HUES64 (cell line): ENCODE measurements around the gene TSPAN9.

Source experiments
- H3K27ac ChIP-seq: 2 replicates; pipeline ENCODE4 v1.7.0; 2013; ENCODE audit warnings: low read depth, low read length, inconsistent platforms
- H3K27me3 ChIP-seq: 2 replicates; pipeline ENCODE4 v1.6.1; 2013; ENCODE audit warnings: mild to moderate bottlenecking, low read length; ENCODE audit not compliant: insufficient read depth
- H3K36me3 ChIP-seq: 2 replicates; pipeline ENCODE4 v1.6.1; 2013; ENCODE audit warnings: mild to moderate bottlenecking, low read length; ENCODE audit not compliant: insufficient read depth
- H3K4me1 ChIP-seq: 2 replicates; pipeline ENCODE4 v1.6.1; 2013; ENCODE audit warnings: mild to moderate bottlenecking, low read length, moderate library complexity; ENCODE audit not compliant: insufficient read depth
- H3K4me3 ChIP-seq: 2 replicates; pipeline ENCODE4 v1.5.1; 2013; ENCODE audit warnings: mild to moderate bottlenecking, low read length, moderate library complexity
- H3K9ac ChIP-seq: 2 replicates; pipeline ENCODE4 v1.6.1; 2013; ENCODE audit warnings: mild to moderate bottlenecking, low read depth, low read length
- H3K9me3 ChIP-seq: 2 replicates; pipeline ENCODE4 v1.6.1; 2013; ENCODE audit warnings: low read depth, low read length; ENCODE audit not compliant: insufficient read depth
- whole genome bisulfite sequencing: fragments of 150-250, 120-280 bp; methylation state at CpG from one replicate; pipeline ENCODE4 v1.1.7; 2013; ENCODE audit warnings: missing lambda C conversion rate; 5-methylcytosine and 5-hydroxymethylcytosine counted together

Gene TSPAN9

GRCh38 chr12:3218228-3219171 is 141.3 kb downstream of the TSPAN9 start:
- Histone ChIP-seq H3K4me1 (peaks cover 14% of the 10 kb centered on the region), H3K4me3 (no peak overlapping the region), H3K27me3 (no peaks in the 10 kb centered on the region), H3K9me3 (no peaks in the 10 kb centered on the region), H3K36me3 (no peaks in the 10 kb centered on the region), H3K27ac (no peak overlapping the region), H3K9ac (no peak overlapping the region)
- 93% methylated on average over 19 of the region's 19 CpGs for WGBS

- H3K4me3 ChIP-seq, result no peak overlapping the region
- H3K9me3 ChIP-seq, result no peaks in the 10 kb centered on the region
- peaks cover 7% of the 10 kb centered on the region for H3K4me1 ChIP-seq
- no peaks in the 10 kb centered on the region for H3K36me3 ChIP-seq
- WGBS, result 94% methylated on average over 8 of the region's 8 CpGs
- no peak overlapping the region for H3K9ac ChIP-seq
- H3K27ac ChIP-seq, result no peak overlapping the region
- no peaks in the 10 kb centered on the region for H3K27me3 ChIP-seq
Observed at GRCh38 chr12:3219233-3219632, 142.1 kb downstream of the TSPAN9 start.

GRCh38 chr12:3220382-3221321 is 143.5 kb downstream of the TSPAN9 start:
- WGBS, result 91% methylated on average over 21 of the region's 21 CpGs
- Histone ChIP-seq H3K9me3 (no peaks in the 10 kb centered on the region), H3K27ac (no peak overlapping the region), H3K27me3 (no peaks in the 10 kb centered on the region), H3K4me1 (no peaks in the 10 kb centered on the region), H3K4me3 (no peak overlapping the region), H3K9ac (no peak overlapping the region), H3K36me3 (no peaks in the 10 kb centered on the region)

- H3K27me3 ChIP-seq, result no peaks in the 10 kb centered on the region
- no peaks in the 10 kb centered on the region for H3K9me3 ChIP-seq
- no peak overlapping the region for H3K4me3 ChIP-seq
- H3K36me3 ChIP-seq, result no peaks in the 10 kb centered on the region
- H3K9ac ChIP-seq, result no peak overlapping the region
- WGBS, result 94% methylated on average over 6 of the region's 6 CpGs
- H3K4me1 ChIP-seq, result peaks cover 5% of the 10 kb centered on the region; the same call in 1 of the 2 replicates
- H3K27ac ChIP-seq, result no peak overlapping the region
Observed at GRCh38 chr12:3222306-3222705, 145.1 kb downstream of the TSPAN9 start.

GRCh38 chr12:3222979-3223378 is 145.8 kb downstream of the TSPAN9 start:
- no peaks in the 10 kb centered on the region for H3K36me3 ChIP-seq
- H3K4me1 ChIP-seq, result peaks cover 10% of the 10 kb centered on the region; the same call in 1 of the 2 replicates
- H3K9me3 ChIP-seq, result no peaks in the 10 kb centered on the region
- H3K9ac ChIP-seq, result no peak overlapping the region
- H3K4me3 ChIP-seq, result no peak overlapping the region
- no peaks in the 10 kb centered on the region for H3K27me3 ChIP-seq
- no peak overlapping the region for H3K27ac ChIP-seq
- 91% methylated on average over 15 of the region's 15 CpGs for whole genome bisulfite sequencing

GRCh38 chr12:3223601-3224529 is 146.7 kb downstream of the TSPAN9 start:
- Histone ChIP-seq H3K27me3 (no peaks in the 10 kb centered on the region), H3K9me3 (no peaks in the 10 kb centered on the region), H3K27ac (no peak overlapping the region), H3K4me3 (no peak overlapping the region), H3K9ac (no peak overlapping the region), H3K4me1 (peaks cover 10% of the 10 kb centered on the region; the same call in 1 of the 2 replicates), H3K36me3 (no peaks in the 10 kb centered on the region)
- 88% methylated on average over 18 of the region's 18 CpGs for WGBS

GRCh38 chr12:3224530-3224903 is 147.3 kb downstream of the TSPAN9 start:
- Histone ChIP-seq H3K36me3 (no peaks in the 10 kb centered on the region), H3K4me3 (no peak overlapping the region), H3K4me1 (peaks cover 10% of the 10 kb centered on the region; the same call in 1 of the 2 replicates), H3K27me3 (no peaks in the 10 kb centered on the region), H3K9ac (no peak overlapping the region), H3K9me3 (no peaks in the 10 kb centered on the region), H3K27ac (no peak overlapping the region)
- WGBS, result 89% methylated on average over 19 of the region's 19 CpGs

- Histone ChIP-seq H3K9me3 (no peaks in the 10 kb centered on the region), H3K36me3 (no peaks in the 10 kb centered on the region), H3K4me1 (peaks cover 10% of the 10 kb centered on the region; the same call in 1 of the 2 replicates), H3K4me3 (no peak overlapping the region), H3K9ac (no peak overlapping the region), H3K27ac (no peak overlapping the region), H3K27me3 (no peaks in the 10 kb centered on the region)
- WGBS, result 86% methylated on average over 20 of the region's 20 CpGs
Observed at GRCh38 chr12:3225154-3225795, 148.1 kb downstream of the TSPAN9 start.

GRCh38 chr12:3225796-3226180 is 148.6 kb downstream of the TSPAN9 start:
- Histone ChIP-seq H3K9ac (no peak overlapping the region), H3K36me3 (no peaks in the 10 kb centered on the region), H3K27ac (no peak overlapping the region), H3K4me3 (no peak overlapping the region), H3K27me3 (no peaks in the 10 kb centered on the region), H3K4me1 (peaks cover 10% of the 10 kb centered on the region; the same call in 1 of the 2 replicates), H3K9me3 (no peaks in the 10 kb centered on the region)
- 75% methylated on average over 3 of the region's 3 CpGs for WGBS

- H3K9me3 ChIP-seq, result no peaks in the 10 kb centered on the region
- H3K36me3 ChIP-seq, result no peaks in the 10 kb centered on the region
- peaks cover 14% of the 10 kb centered on the region for H3K4me1 ChIP-seq
- WGBS, result 88% methylated on average over 3 of the region's 3 CpGs
- H3K9ac ChIP-seq, result no peak overlapping the region
- no peaks in the 10 kb centered on the region for H3K27me3 ChIP-seq
- H3K4me3 ChIP-seq, result no peak overlapping the region
- H3K27ac ChIP-seq, result no peak overlapping the region
Observed at GRCh38 chr12:3226264-3226663, 149.1 kb downstream of the TSPAN9 start.
